Body of pancreas (tissue), 4 donors: ENCODE results near the gene DOHH.

Experiments used
- CTCF ChIP-seq, 7 experiments: fragments of 450-650 bp in 4 of 7; fragments of 200-600 bp in 3 of 7; sonication (generic) in 3 of 7; IDR thresholded peaks; one replicate each; pipeline ENCODE4 v1.5.1; 2016 to 2019; ENCODE audit warnings: antibody characterized with exemption in 7 of 7
- POLR2A ChIP-seq, 3 donors: fragments of 450-650 bp; IDR thresholded peaks; one replicate each; pipeline ENCODE4 v1.6.1; 2016; ENCODE audit warnings: antibody characterized with exemption in 3 of 3, mild to moderate bottlenecking in 2 of 3

GRCh38 chr19:3474614-3475013 is 25.9 kb downstream of the DOHH start:
- no peak for TF ChIP-seq CTCF (IDR thresholded peaks at IDR 0.05)
- TF ChIP-seq POLR2A (IDR thresholded peaks at IDR 0.05) = no peak
